Dedifferentiated amniotic fluid mesenchymal stem cell (primary cell): ENCODE data around the gene KIF1A.

Experiments
- DNase-seq: peaks from one replicate; pipeline ENCODE4 v3.0.0-alpha.2; 2016; ENCODE audit errors: extremely low spot score

The KIF1A gene

DNA sequence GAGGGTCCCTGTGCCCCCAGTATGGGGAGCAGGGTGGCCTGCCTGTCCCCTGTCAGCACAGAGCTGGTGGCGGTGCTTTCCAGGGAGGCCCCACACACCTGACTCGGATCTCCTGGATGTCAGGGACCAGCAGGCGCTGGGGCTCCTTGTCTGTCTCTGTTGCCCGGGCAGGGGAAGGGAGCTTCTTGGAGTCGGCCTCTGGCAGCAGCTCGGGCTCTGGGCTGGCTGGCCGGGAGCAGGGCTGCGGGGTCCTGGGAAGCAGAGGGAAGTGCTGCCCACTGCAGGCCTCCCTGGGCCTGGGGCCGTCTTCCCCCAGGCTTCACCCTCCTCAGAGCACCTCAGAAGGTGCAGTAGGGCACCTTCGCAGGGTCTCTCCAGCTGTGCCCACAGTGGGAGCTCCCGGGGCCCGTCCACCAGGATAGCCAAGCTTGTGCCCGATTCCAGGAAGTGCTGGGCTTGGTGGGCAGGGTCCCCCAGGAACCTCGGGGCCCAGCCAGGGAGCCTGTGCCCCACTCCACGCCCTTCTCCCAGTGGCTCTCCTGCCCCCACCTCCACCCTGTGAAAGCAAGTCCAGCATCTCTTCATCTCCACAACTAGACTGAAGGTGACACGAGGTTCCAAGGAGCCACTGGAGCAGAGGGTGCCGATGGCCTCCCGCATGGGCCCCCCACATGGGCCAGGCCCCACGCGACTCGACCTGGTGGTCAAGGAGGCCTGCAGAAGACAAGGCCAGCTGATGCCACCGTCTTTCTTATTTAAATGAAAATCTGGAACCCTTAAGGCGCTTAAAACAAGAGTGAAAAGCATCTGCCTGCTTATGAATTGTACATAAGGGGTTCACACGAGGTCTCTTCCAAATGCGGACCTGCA, 100.1 kb downstream of the KIF1A start:
- no peak for DNase-seq

DNA sequence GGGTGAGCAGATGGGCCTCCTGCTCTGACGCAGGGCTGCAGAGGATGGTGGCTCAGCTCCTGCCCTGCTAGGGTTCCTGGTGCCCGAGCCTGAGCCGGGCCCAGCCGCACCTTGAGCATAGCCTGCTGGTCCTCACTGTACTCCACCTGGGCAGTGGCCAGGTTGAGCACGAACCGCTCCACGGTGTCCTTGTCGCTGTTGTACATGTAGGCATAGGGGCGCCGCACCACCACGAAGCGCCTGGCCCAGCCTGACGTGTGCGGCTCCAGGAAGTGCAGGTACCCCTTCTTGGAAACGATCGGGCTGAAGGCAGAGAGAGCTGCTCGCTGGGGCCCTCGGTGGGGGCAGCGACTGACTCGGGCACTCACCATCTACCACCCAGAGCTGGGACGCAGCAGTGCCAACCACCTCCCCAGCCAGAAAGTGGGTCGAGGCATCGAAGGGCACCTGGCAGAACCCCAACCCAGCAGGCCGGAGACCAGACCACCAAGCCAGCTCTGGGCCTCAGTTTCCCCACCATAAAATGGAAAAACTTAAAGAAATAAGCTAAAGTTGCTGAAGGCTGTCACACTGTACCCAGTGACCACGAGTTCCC, 101.0 kb downstream of the KIF1A start:
- DNase-seq = no peak

DNA sequence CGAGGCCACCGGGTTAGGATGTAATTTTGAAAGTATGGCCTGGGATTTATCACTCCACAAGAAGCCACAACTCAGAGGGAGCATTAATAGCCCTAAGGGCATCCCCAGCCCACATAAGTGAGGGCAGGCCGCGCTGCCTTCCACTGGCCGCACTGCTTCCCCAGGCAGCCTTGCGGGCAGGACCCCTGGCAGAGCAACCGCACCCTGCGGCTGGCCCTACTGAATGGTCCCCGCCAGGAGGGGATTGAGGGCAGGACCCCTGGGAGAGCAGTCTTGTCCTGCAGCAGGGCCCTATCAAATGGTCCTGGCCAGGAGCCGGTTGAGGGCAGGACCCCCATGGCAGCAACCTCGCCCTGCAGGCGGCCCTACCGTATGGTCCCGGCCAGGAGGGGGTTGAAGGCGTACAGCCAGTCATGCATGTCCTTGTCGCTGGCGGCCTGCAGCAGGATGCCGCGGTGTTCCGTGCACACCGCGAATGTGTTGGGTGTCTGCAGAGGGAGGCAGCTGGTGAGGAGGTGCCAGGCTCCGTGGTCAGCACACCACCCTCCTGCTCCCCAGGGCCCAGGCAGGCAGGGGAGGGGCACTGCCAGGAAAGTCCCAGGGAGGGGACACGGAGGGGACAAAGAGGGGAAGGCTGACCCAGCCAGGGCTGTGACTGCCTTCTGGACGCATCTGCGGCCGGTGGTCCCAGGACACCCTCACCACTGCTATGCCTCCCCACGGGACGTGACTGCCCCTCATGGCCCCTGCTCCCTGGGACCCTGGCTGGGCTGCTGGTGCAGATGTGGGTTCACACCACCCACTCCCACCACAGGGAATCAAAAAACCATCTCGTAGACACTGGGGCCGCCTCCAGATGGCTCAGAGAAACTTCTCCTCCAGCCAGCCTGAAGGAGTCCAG, 102.1 kb downstream of the KIF1A start:
- no peak for DNase-seq

DNA sequence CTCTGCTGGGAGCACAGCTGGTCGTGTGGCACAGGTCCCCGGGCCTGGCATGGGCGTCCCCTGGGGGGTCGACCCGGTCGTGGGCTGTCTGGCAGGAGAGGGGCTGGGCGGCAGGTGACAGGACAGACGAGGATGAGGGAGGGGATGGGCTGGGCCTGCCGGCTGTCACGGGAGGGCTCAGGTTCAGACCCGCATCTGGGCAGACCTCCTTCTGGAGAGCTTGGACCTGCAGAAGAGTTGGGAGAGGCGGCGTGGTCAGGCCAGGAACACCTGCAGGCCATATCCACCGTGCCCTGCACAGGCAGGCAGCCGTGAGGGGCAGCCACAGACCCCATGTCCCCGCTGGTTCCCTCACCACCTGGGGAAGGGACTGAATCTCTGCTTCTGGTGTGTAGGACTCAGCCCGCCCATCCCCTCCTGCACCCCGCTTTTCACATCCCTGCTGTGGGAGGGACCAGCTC, 102.8 kb downstream of the KIF1A start:
- DNase-seq = no peak

DNA sequence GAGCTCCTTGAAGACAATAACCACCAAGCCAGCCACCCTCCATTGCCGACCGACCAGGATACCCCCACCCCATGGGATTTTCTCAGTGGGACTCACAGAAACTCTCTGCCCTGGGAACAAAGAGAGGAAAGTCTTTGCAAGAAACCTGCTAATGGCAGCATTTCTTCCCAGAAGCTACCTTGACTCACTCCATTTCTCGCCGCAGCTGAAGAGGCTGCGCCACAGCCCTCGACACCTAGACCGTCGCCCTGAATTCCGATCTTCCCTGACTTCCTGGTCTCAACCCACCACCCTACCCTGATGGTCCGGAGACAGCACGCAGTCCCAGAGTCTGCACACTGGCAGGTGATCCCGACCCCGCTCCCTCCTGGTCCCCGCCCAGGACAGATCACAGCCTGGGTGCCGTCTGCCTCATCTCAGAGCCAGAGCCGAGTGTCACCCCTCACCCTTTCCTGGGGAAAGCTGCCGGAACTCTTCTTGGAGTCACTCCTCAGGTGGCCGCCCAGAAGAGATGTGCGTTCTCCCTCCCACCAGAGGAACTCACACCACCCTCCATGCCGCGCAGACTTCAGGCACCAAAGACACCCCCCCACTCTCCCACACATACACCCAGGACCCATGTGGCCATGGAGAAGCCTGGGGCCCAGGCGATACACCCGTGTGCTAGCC, 103.8 kb downstream of the KIF1A start:
- no peak for DNase-seq

DNA sequence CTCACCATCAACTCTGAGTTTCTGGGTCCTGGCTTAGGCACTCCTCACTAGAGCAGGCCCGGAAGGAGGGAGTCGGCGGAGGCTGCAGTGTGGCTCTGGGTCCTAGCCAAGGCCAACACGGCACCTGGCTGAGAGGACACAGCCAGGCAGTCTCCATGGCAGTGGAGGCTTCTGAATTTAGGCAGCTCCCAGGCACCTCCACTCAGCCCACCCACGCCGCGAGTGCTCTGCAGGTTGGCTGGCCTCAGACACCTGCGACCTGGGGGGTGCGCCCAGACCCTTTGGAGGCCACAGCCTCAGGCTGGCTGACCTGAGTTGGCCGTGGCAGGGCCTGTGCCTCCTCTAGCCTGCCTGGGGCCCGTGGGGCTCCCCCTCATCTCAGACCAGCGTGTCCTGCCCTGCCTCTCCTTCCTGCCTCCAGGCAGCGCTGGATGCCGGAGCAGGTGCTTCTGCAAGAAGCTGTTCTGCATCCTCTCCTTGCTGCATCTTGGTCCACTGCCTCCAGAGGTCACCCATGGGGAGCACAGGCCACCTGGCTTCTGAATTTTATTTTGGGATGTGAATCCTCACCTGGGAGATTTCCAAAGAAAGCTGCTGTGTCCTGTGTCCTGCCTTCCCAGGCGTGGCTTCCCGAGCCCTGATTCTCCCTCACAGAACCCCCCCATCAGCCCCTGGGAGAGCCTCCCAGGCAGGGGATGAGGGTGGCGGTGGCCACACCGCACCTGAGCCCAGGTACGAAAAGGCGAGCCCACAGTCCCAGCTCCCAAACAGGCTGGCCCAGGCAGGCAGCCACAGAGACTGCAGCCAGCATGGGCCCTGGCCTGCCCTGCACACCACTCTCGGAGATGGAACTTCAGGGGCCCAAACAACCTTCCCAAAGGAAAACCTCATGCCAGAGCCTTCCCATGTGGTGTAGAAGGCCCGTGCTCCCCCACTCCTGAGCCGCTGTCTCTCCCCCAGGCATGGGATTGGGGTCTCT, 105.0 kb downstream of the KIF1A start:
- no peak for DNase-seq

DNA sequence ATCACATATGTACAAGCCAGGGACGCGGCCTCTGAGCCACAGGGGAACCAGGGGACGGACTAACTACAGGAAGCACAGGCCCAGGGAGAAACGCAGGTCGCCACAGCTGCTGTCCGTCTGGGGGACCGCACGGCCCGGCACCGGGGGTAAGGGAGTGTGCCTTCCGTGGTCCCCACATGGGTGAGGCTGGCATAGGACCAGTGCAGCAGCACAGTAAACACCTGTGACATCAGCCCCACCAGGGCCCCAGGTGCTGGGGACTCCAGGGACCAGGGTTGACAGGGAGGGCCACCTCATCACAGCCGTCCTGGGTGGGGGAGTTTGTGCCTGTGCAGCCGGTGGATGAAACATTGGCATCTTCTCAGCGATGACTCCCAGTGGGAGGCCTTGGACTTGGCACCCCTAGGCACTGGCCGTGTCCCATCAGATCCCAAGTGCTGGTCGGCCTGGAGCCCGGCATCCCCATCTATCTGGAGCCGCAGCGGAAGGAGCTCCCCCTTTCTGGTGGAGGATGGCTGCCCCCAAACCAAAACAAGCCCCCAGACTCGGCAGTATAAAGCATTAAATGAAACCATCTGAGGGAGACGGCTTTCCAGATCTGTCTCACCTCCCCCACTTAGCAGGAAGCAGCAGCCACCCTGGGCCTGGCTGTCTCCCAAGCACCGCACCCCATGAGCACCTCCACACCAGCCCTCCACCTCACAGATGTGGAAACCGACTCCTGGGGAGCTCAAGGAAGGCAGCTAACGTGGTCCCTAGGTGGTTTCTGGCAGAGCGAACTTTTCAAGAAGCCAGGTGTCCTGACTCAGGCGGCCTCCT, 105.9 kb downstream of the KIF1A start:
- no peak for DNase-seq

DNA sequence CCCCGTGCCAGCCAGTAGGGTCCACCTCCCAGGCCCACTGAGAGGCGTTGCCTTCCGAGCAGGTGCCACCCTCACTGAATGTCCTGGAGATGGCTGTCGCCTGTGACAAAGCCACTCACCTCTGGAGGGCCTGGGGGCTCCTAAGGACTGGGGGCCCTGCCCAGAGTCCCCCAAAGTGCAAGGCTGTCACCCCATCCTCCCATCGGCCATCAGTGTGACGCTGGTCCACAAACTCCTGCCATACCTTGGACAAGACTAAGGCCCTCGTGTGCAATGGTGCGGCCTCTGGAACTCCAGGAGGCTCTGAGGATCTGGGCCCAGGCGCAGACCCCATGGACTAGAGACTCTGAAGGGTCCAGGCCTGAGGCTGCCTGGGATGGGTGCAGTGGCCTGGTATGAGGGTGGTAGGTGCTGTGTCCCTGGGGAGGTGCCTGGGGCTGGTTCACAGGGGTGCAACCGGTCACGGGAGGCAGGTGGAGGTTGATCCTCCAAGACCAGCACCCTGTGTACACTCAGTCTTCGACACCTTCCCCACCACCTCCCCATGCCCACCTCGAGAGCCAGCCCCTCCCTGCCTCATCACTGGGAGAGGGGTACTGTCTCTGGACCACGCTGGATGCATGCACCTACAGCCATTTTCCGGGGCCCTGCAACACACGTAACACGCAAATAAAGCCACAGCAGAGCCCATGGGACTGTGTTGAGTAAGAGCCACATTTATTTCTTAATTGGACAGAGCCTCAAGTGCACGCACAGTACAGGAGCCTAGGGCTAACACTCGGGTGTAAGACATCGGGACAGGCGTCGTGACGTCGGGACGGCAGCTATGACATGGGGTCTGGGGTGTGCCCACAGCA, 106.7 kb downstream of the KIF1A start:
- no peak for DNase-seq

DNA sequence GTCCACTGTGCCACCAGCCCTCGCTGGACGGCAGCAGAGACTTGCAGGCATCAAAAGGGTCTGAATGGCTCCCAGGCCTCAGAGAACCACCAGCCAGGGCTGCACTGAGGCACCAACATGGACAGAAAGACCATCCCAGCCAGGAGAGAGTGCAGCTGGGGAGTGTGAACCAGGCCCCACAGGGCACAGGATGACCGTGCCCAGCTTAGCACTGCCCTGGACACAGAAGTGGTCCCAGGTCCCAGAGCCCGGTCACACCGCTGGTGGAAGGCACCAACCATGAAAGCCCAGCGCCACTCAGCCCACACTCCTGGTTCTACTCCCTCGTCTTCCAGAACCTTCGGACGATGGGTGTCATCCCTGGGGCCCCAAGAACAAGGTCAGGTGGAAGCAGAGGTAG, 107.9 kb downstream of the KIF1A start:
- DNase-seq = no peak

DNA sequence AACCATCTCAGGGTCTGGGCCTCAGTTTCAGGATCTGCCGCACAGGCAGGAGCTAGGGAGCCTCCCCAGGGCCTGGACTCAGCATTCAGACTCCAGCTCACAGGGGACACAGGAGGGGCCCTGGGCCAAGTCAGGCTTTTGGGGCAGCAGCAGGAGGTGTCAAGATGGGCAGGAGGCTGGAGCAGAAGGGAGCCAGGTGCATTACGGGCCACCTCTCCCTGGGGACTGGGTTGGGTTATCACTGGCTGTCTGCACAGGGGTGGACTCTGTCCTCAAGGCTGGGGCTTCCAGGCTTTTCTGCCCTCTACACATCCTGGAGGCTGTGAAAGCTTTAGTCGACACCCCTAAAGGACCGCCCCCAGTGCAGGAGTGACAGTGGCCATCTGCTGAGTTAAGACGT, 108.3 kb downstream of the KIF1A start:
- no peak for DNase-seq

DNA sequence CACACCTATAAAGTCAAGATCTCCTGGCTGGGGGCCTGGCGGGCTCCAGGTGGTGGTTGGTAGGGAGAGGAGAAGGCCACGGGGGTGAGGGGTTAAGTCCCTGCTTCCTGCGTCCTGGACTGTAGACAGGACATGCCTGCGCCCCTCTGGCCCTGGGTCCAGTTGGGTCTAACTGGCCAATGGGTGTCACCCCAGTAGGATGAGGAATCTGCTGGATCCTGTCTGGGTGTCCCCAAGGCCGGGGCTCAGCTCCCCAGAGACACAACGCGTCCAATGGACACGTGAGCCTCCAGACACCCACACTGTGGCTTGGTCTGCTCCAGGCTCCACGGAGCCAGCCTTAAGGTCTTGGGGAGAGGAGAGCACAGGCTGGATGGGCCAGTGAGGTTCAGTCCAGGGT, 108.7 kb downstream of the KIF1A start:
- no peak for DNase-seq

DNA sequence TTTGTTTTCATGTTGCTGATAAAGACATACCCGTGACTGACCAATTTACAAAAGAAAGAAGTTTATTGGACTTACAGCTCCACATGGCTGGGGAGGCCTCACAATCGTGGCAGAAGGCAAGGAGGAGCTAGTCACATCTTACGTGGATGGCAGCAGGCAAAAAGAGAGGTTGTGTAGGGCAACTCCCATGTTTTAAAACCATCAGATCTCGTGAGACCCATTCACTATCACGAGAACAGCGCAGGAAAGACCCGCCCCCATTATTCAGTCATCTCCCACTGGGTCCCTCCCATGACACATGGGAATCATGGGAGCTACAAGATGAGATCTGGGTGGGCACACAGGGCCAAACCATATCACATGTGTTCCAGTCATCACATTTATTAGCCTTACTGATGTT, 111.6 kb downstream of the KIF1A start:
- DNase-seq = no peak

DNA sequence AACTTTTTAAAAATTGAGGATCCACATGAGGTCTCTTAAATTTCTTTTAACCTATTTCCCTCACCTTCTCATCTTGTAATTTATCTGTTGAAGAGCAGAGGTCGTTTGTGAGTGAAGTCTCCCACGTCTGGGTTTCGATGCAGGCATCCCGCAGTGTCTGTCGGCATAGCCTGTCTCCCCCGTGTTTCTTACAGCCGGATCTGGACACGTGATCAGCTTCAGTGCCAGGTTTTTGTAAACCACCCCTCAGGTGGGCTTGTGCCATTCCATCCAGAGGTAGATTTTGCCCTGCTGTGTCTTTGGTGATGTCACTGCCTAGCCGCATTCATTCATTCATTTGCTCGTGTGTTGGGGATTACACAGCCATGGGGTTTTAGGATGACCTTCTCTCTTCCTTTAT, 112.2 kb downstream of the KIF1A start:
- DNase-seq = no peak

DNA sequence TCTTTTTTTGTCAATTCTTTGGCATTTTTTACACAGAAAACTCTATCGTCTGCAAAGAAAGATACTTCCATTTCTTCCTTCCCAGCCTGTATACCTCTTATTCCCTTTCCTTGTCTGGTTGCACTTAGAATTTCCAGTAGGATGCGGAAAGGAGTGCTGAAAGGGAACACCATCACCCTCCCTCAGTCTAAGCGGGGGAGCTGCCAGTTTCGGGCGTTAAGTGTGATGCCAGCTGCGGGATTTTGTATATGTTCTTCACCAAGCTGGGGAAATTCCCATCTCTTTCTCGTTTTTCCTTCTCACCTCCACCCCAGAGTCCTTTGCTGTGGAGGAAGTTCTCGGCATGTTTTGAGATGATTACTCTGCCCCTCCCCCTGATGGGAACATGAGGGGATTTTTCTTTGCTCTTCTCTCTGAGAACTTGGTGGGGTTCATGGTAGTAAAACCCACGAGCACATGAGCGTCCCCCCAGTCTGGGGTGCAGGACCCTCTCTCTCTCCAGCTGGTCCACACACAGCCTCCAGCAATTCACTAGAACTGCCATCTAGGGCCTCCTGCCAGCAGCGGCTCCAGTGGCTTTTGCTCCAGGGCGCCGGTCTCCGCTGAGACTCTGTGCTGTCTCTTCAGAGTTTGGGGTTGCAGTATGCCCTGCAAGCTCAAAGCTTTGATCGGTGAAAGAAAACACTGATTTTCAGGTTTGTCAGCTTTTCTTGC, 112.8 kb downstream of the KIF1A start:
- no peak for DNase-seq

DNA sequence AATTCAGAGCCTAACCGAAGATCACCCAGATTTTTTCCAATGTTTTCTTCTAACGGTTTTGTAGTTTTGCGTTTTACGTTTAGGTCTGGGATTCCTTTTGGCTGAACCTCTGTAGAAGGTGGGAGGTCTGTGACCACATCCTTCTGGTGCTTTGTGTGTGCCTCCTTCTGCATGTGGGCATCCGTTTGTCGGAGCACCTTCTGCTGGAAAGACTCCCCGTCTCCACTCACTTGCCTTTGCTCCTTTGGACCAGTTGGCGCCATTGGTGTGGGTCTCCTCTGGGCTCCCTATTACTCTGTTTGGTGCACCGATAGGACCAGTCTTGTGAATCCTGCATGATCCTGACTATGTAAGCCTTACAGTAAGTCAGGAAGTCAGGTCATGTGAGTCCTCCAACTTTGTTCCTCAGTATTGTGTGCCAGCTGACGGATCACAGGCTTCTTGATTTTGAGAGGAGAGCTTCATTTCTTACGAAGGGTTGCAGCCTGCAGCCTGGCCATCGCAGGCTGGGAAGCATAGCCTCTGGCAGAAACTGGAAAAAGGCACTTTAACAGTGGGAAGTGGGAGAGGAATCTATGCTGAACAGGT, 114.7 kb downstream of the KIF1A start:
- DNase-seq = no peak

DNA sequence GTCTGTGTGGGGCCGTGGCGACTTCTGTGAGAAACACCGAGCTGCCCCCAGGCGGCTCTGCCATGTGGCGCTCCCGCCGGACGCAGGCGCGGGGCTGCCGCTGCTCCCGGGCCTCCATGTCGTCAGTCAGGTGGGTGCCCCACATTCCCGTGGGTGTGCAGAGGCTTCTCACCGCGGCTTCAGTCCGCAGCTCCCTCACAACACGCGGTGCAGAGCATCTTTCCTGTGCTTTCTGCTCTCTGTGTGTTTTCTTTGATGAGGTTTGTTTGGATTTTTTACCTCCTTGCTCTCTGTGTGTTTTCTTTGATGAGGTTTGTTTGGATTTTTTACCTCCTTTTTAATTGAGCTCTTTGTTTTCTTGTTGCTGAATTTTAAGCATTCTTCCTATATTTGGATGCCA, 115.4 kb downstream of the KIF1A start:
- no peak for DNase-seq

DNA sequence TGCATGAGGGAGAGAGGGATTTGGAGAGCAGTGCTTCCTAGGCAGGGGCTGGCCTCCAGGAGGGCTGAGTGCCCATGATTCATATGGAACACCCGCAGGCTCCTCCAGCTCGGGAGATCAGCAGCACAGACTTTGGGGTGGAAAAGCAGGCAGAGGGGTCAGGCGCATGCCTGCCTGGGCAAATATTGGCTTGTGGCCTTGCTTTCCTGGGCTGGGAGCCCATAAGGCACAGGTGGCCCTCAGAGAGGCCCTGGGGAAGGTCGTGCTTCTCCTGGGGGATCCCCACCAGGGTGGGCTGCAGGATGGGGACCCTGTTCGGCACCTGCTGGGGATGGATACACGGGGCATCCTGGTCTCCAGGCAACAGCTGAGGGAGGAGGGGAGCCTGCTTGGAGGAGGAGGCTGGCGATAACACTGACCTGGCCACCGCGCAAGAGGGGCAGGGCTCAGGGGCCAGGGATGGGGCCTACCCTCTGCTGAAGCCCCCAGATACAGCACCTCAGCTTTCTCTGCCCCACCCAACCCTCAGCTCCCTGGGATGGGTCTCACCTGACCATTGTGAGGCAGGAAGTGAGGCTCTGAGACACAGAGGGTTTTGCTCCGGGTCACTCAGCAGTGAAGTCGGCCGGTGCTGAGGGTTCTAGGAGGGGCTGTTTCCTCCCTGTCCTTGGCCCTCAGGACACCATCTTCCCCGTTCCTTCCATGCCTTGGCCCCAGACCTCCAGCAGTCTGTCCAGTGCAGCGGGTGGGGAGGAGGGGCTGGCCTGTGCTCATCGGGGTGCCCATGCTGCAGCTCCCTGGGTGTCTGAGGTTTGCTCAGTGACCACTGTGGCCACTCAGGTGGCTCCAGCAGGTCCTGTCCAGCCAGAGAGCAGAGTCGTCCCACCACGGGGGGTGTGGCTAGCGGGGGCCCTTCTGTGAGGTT, 116.3 kb downstream of the KIF1A start:
- no peak for DNase-seq
